ENCODE results near the gene PSAT1. TPM values are rescaled to one million over a fixed set of nuclear protein-coding genes. Genes with fewer than 3 reads are reported as not detected.

The PSAT1 gene
- total and polyA plus RNA-seq, 5 donors from 2014 or later: 2.7 to 32.7 (median 19.5) TPM

GRCh38 chr9:78286125-78286524 is 10.8 kb upstream of the PSAT1 start:
- Histone ChIP-seq H3K36me3 (ENCODE audit: control insufficient read depth, insufficient read depth, low read length) (no peaks in the 10 kb centered on the region), H3K27ac (ENCODE audit: insufficient read depth, low read length, poor library complexity, severe bottlenecking) (no peak overlapping the region), H3K4me3 (ENCODE audit: low read depth, low read length) (no peak overlapping the region), H3K9me3 (ENCODE audit: control insufficient read depth in 2 of 2, low read length in 2 of 2) (no peaks in the 10 kb centered on the region), H3K27me3 (ENCODE audit: control insufficient read depth, insufficient read depth, low read length) (peaks cover 4% of the 10 kb centered on the region), H3K4me1 (ENCODE audit: control insufficient read depth, insufficient read depth, low read length, poor library complexity, severe bottlenecking) (no peaks in the 10 kb centered on the region)
- Mint-ChIP-seq H3K27me3 (no peaks in the 10 kb centered on the region), H3K27ac (no peak overlapping the region), H3K9me3 (no peaks in the 10 kb centered on the region), H3K4me3 (no peak overlapping the region), H3K4me1 (no peaks in the 10 kb centered on the region), H3K36me3 (no peaks in the 10 kb centered on the region)
- DNase-seq: no peak
- ATAC-seq (ENCODE audit: low read depth in 2 of 2): no peak

- peaks cover 4% of the 10 kb centered on the region for H3K27me3 ChIP-seq (ENCODE audit: control insufficient read depth, insufficient read depth, low read length)
- no peak overlapping the region for H3K4me3 ChIP-seq (ENCODE audit: low read depth, low read length)
- Mint-ChIP-seq H3K4me1 (no peaks in the 10 kb centered on the region), H3K9me3 (no peaks in the 10 kb centered on the region), H3K4me3 (no peak overlapping the region), H3K27me3 (no peaks in the 10 kb centered on the region), H3K27ac (no peak overlapping the region), H3K36me3 (no peaks in the 10 kb centered on the region)
- no peak overlapping the region for H3K27ac ChIP-seq (ENCODE audit: insufficient read depth, low read length, poor library complexity, severe bottlenecking)
- H3K36me3 ChIP-seq (ENCODE audit: control insufficient read depth, insufficient read depth, low read length): no peaks in the 10 kb centered on the region
- no peaks in the 10 kb centered on the region for H3K4me1 ChIP-seq (ENCODE audit: control insufficient read depth, insufficient read depth, low read length, poor library complexity, severe bottlenecking)
- DNase-seq (no peak), ATAC-seq (ENCODE audit: low read depth in 2 of 2) (no peak)
- H3K9me3 ChIP-seq (ENCODE audit: control insufficient read depth in 2 of 2, low read length in 2 of 2): no peaks in the 10 kb centered on the region
Observed at GRCh38 chr9:78286946-78287388, 10.0 kb upstream of the PSAT1 start.

DNA sequence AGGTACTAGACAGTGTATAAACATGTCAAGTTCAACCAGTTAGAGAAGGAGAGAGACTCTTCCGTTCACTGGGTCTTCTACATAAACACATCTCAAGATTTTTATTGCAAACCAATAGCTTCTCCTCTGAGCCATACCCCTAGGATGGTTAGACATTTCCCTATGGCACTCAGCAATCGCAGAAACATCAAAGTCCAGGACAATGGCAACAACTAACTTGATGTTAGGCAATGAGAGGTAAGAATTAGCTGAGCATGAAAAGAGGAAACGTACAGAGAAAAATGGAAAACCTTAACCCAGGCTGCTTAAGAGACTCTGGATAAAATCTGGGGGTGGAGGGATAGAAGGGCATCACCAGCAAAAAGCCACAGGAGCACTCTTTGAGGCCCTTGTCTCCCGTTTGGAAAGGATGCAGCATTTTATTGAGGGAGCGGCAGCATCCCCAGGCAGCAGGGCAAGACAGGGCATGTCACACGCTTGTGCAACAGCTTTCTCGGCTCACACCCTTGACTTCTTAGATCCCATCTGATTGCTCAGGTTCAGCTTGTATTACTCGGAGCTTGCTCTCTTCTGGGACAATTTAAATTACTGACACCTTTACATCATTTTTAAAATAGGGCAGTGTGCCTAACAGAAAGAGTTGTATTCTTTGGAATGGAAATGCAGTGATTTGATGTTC is 8.6 kb upstream of the PSAT1 start:
- H3K4me1 Mint-ChIP-seq: peaks cover 6 to 9% (median 7%) of the 10 kb centered on the region in 4 donors
- Histone ChIP-seq H3K27me3 (ENCODE audit: control insufficient read depth, insufficient read depth, low read length) (peaks cover 4% of the 10 kb centered on the region), H3K9me3 (ENCODE audit: control insufficient read depth in 2 of 2, low read length in 2 of 2) (no peaks in the 10 kb centered on the region), H3K4me3 (ENCODE audit: low read depth, low read length) (no peak overlapping the region), H3K4me1 (ENCODE audit: control insufficient read depth, insufficient read depth, low read length, poor library complexity, severe bottlenecking) (peaks cover 7% of the 10 kb centered on the region), H3K36me3 (ENCODE audit: control insufficient read depth, insufficient read depth, low read length) (no peaks in the 10 kb centered on the region), H3K27ac (ENCODE audit: insufficient read depth, low read length, poor library complexity, severe bottlenecking) (no peak overlapping the region)
- H3K36me3 Mint-ChIP-seq: no peaks in the 10 kb centered on the region
- no peaks in the 10 kb centered on the region for H3K27me3 Mint-ChIP-seq
- no peak overlapping the region for H3K27ac Mint-ChIP-seq
- H3K4me3 Mint-ChIP-seq: no peak overlapping the region
- no peak for DNase-seq
- no peak for ATAC-seq (ENCODE audit: low read depth in 2 of 2)
- H3K9me3 Mint-ChIP-seq: no peaks in the 10 kb centered on the region

- H3K4me3 ChIP-seq (ENCODE audit: low read depth, low read length): no peak overlapping the region
- no peak overlapping the region for H3K27ac ChIP-seq (ENCODE audit: insufficient read depth, low read length, poor library complexity, severe bottlenecking)
- Mint-ChIP-seq H3K9me3 (no peaks in the 10 kb centered on the region), H3K27ac (no peak overlapping the region), H3K4me1 (peaks cover 6 to 14% (median 9%) of the 10 kb centered on the region in 4 donors), H3K27me3 (no peaks in the 10 kb centered on the region), H3K4me3 (no peak overlapping the region), H3K36me3 (no peaks in the 10 kb centered on the region)
- no peaks in the 10 kb centered on the region for H3K9me3 ChIP-seq (ENCODE audit: control insufficient read depth in 2 of 2, low read length in 2 of 2)
- ATAC-seq (ENCODE audit: low read depth in 2 of 2) (no peak), DNase-seq (no peak)
- H3K4me1 ChIP-seq (ENCODE audit: control insufficient read depth, insufficient read depth, low read length, poor library complexity, severe bottlenecking): peaks cover 8% of the 10 kb centered on the region
- H3K27me3 ChIP-seq (ENCODE audit: control insufficient read depth, insufficient read depth, low read length): peaks cover 4% of the 10 kb centered on the region
- H3K36me3 ChIP-seq (ENCODE audit: control insufficient read depth, insufficient read depth, low read length): no peaks in the 10 kb centered on the region
Observed at GRCh38 chr9:78289474-78289873, 7.5 kb upstream of the PSAT1 start.

DNA sequence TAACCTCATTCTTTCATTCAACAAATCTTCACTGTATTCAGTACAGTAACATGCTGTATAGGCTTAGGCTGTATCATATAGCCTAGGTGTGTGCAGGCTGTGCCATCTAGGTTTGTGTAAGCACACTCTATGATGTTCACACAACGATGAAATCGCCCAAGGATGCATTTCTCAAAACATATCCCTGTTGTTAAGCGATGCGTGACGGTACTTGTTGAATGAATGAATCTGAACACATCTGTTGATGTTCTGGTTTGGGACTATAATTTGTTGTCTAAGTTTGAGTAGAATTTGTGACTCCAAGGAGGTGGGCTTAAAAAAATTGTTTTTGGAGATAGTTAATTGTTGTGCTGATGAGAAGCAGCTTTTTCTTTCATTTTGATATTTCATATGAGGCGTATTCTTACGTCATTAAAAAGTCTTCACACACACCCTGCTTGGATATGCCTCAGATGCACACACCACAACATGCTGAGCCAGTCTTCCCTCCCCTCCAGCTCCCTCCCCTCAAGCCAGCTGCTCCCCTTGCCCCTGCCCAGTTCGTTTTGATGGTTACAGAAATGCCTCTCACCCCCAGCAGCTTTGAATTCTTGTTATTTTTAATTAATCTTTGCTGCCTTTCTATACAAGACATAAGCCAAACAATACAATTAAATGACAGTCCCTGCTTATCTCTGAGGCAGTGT is 5.5 kb upstream of the PSAT1 start:
- ATAC-seq (ENCODE audit: low read depth in 2 of 2) (no peak), DNase-seq (no peak)
- Histone ChIP-seq H3K36me3 (ENCODE audit: control insufficient read depth, insufficient read depth, low read length) (no peaks in the 10 kb centered on the region), H3K27ac (ENCODE audit: insufficient read depth, low read length, poor library complexity, severe bottlenecking) (no peak overlapping the region), H3K4me3 (ENCODE audit: low read depth, low read length) (no peak overlapping the region), H3K9me3 (ENCODE audit: control insufficient read depth in 2 of 2, low read length in 2 of 2) (no peaks in the 10 kb centered on the region), H3K27me3 (ENCODE audit: control insufficient read depth, insufficient read depth, low read length) (peaks cover 2% of the 10 kb centered on the region), H3K4me1 (ENCODE audit: control insufficient read depth, insufficient read depth, low read length, poor library complexity, severe bottlenecking) (peaks cover 13% of the 10 kb centered on the region)
- Mint-ChIP-seq H3K9me3 (no peaks in the 10 kb centered on the region), H3K4me3 (no peak overlapping the region), H3K36me3 (no peaks in the 10 kb centered on the region), H3K27ac (no peak overlapping the region), H3K27me3 (no peaks in the 10 kb centered on the region), H3K4me1 (peaks cover 6 to 22% (median 12%) of the 10 kb centered on the region in 4 donors)

DNA sequence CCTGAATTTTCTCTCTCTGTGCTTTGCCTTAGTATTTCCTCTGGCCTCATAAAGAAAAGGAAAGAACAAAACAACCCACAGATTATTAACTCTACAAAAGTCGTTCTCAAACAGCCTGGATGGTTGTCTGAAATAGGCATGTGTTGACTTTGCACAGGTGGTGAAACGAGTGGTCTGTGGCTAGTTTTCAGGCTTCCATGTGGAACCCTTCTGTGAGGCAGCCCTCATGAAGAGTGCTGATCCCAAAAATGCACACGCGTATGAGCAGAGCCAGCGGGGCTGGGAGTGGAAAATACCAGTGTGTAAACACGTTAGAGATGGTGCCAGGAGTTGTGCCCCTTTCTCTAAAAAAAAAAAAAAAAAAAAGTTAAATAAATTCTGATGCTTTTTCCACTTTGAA is 4.9 kb upstream of the PSAT1 start:
- H3K27ac Mint-ChIP-seq: no peak overlapping the region
- H3K27me3 Mint-ChIP-seq: no peaks in the 10 kb centered on the region
- Histone ChIP-seq H3K36me3 (ENCODE audit: control insufficient read depth, insufficient read depth, low read length) (no peaks in the 10 kb centered on the region), H3K27ac (ENCODE audit: insufficient read depth, low read length, poor library complexity, severe bottlenecking) (no peak overlapping the region), H3K4me1 (ENCODE audit: control insufficient read depth, insufficient read depth, low read length, poor library complexity, severe bottlenecking) (peaks cover 15% of the 10 kb centered on the region), H3K27me3 (ENCODE audit: control insufficient read depth, insufficient read depth, low read length) (no peaks in the 10 kb centered on the region), H3K4me3 (ENCODE audit: low read depth, low read length) (no peak overlapping the region), H3K9me3 (ENCODE audit: control insufficient read depth in 2 of 2, low read length in 2 of 2) (no peaks in the 10 kb centered on the region)
- H3K9me3 Mint-ChIP-seq: no peaks in the 10 kb centered on the region
- H3K4me3 Mint-ChIP-seq: no peak overlapping the region
- no peak for DNase-seq
- ATAC-seq (ENCODE audit: low read depth in 2 of 2): no peak
- no peaks in the 10 kb centered on the region for H3K36me3 Mint-ChIP-seq
- peaks cover 6 to 28% (median 15%) of the 10 kb centered on the region in 4 donors for H3K4me1 Mint-ChIP-seq

DNA sequence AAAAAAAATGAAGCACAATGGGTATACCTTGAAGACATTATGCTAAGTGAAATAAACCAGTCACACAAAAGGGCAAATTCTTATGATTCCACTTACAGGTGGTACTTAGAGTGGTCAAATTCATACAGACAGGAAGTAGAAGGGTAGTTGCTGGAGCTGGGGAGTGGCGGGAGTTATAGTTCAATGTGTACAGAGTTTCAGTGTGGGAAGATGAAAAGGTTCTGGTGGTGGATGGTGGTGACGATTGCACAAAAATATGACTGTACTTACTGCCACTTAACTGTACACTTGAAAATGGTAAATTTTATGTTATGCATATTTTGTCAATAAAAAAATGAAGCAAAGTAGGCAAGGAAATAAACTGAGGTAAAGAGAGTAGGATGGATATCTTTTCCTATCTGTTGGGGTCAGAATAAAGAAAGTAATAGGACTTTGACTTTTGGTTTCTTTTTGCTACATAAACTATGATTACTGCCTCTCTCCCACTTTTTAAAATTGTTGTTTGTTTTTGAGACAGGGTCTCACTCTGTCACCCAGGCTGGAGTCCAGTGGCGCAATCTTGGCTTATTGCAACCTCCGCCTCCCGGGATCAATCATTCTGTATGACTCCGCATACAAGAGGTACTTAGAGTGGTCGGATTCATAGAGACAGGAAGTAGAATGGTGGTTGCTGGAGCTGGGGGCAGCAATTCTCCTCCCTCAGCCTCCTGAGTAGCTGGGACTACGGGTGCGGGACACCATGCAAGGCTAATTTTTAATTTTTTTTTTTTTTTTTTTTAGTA is 4.0 kb upstream of the PSAT1 start:
- H3K27ac ChIP-seq (ENCODE audit: insufficient read depth, low read length, poor library complexity, severe bottlenecking): no peak overlapping the region
- Mint-ChIP-seq H3K9me3 (no peaks in the 10 kb centered on the region), H3K36me3 (no peaks in the 10 kb centered on the region), H3K4me1 (peaks cover 6 to 33% (median 20%) of the 10 kb centered on the region in 4 donors), H3K27ac (peak overlapping the region in 1 of 3 donors; percentile 83), H3K27me3 (no peaks in the 10 kb centered on the region), H3K4me3 (peak overlapping the region; percentile 16 to 94 (median 57))
- H3K36me3 ChIP-seq (ENCODE audit: control insufficient read depth, insufficient read depth, low read length): no peaks in the 10 kb centered on the region
- DNase-seq: peak in 1 of 3 donors; percentile 39
- ATAC-seq (ENCODE audit: low read depth in 2 of 2): no peak
- no peaks in the 10 kb centered on the region for H3K27me3 ChIP-seq (ENCODE audit: control insufficient read depth, insufficient read depth, low read length)
- H3K4me1 ChIP-seq (ENCODE audit: control insufficient read depth, insufficient read depth, low read length, poor library complexity, severe bottlenecking): peaks cover 19% of the 10 kb centered on the region
- peak overlapping the region; percentile 76 for H3K4me3 ChIP-seq (ENCODE audit: low read depth, low read length)
- H3K9me3 ChIP-seq (ENCODE audit: control insufficient read depth in 2 of 2, low read length in 2 of 2): no peaks in the 10 kb centered on the region
